GM13977 (cell line): ENCODE data around the gene THADA.

ENCODE experiments used
- DNase-seq: peaks from one replicate; pipeline ENCODE4 v3.0.0; 2012; ENCODE audit warnings: low spot score
- CTCF ChIP-seq: IDR thresholded peaks from 2 replicates; pipeline ENCODE4 v1.5.1; 2012; ENCODE audit warnings: mild to moderate bottlenecking, control low read depth; ENCODE audit not compliant: insufficient read depth; ENCODE audit errors: extremely low read depth, missing control alignments
- in situ Hi-C: fragments of 300-500 bp; cut with MboI; formaldehyde crosslinking; loops from one replicate; pipeline ENCODE4 v1.12.0; 2022; ENCODE audit warnings: low sequenced_read_pairs, low pct_unique_long_range_greater_than_20kb, mixed read lengths, inconsistent platforms; ENCODE audit not compliant: unreplicated experiment

The THADA gene

GRCh38 chr2:43294973-43295603, 300.8 kb downstream of the THADA start:
- peak; percentile 52 for DNase-seq
- in situ Hi-C loops = no loop called here
- no peak for TF ChIP-seq CTCF

GRCh38 chr2:43293744-43294695, 301.8 kb downstream of the THADA start:
- in situ Hi-C loops = no loop called here
- peak; percentile 89 for DNase-seq
- TF ChIP-seq CTCF = no peak

- TF ChIP-seq CTCF = no peak
- DNase-seq = no peak
- in situ Hi-C loops = no loop called here
These were observed 302.7 kb downstream of the THADA start for GRCh38 chr2:43292851-43293743.

- in situ Hi-C loops = no loop called here
- no peak for TF ChIP-seq CTCF
These were observed 303.5 kb downstream of the THADA start for GRCh38 chr2:43292297-43292696.

GRCh38 chr2:43289331-43289730, 306.5 kb downstream of the THADA start:
- DNase-seq = no peak
- in situ Hi-C loops = no loop called here
- no peak for TF ChIP-seq CTCF

More at GRCh38 chr2:43292297-43292696, 303.5 kb downstream of the THADA start:
- no peak for DNase-seq
